Hepatocyte (in vitro differentiated cells): ENCODE measurements around the gene ADIPOR1.

ENCODE experiments used
- EZH2 ChIP-seq: fragments of 200-600 bp; sonication (generic); IDR thresholded peaks from 2 replicates; pipeline ENCODE4 v1.6.1; 2016; ENCODE audit warnings: antibody characterized with exemption, mild to moderate bottlenecking, borderline replicate concordance
- EZH2phosphoT487 ChIP-seq: fragments of 200-600 bp; sonication (generic); IDR thresholded peaks from one replicate; pipeline ENCODE4 v1.6.1; 2018; ENCODE audit warnings: antibody characterized with exemption, mild to moderate bottlenecking, low read depth, moderate library complexity; ENCODE audit not compliant: unreplicated experiment, severe bottlenecking
- TF ChIP-seq, protein P1 (sequence below): fragments of 200-600 bp; sonication (generic); IDR thresholded peaks from 2 replicates; pipeline ENCODE4 v1.5.1; 2016; ENCODE audit warnings: antibody characterized with exemption, mild to moderate bottlenecking; ENCODE audit not compliant: poor library complexity

DNA sequence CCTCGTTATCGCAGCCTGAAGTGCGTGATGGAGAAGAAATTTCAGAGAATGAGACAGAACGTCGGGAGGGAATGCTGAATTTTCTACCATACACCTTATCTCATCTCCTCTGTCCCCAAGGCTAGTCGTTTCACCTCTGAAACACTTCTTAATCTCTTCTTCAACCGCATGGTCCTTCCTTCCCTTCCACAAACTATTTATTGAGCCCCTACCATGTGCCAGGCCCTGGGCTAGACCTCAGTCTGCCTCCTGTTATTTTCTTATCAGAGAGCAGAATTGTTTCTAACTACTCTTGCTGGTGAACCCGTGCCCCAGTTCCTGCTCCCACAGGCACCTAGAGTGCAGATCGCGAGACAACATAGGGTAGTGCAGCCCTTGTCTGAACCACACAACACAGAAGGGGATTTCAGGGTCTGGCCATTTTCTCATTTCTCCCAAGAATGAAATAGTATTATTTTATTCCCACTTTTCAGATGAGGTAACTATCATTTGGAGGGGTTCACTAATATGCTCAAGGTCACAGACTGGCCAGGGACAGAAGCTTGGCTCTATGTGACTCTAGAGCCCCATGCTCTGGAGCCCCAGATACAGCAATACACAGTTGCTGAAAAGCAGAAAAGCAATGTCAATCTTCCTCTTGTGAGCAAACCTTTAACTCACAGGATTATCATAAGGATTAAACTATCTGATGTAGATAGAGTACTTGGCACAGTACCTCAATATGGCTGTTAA, 598 bp upstream of the ADIPOR1 start:
- TF ChIP-seq, protein P1, sequence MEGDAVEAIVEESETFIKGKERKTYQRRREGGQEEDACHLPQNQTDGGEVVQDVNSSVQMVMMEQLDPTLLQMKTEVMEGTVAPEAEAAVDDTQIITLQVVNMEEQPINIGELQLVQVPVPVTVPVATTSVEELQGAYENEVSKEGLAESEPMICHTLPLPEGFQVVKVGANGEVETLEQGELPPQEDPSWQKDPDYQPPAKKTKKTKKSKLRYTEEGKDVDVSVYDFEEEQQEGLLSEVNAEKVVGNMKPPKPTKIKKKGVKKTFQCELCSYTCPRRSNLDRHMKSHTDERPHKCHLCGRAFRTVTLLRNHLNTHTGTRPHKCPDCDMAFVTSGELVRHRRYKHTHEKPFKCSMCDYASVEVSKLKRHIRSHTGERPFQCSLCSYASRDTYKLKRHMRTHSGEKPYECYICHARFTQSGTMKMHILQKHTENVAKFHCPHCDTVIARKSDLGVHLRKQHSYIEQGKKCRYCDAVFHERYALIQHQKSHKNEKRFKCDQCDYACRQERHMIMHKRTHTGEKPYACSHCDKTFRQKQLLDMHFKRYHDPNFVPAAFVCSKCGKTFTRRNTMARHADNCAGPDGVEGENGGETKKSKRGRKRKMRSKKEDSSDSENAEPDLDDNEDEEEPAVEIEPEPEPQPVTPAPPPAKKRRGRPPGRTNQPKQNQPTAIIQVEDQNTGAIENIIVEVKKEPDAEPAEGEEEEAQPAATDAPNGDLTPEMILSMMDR, result no peak
- no peak for TF ChIP-seq EZH2
- TF ChIP-seq EZH2phosphoT487, result no peak
